Fibroblast of villous mesenchyme (primary cell): ENCODE measurements around the gene PDX1. TPM values are rescaled to one million over a fixed set of nuclear protein-coding genes. Genes with fewer than 3 reads are reported as not detected.

Experiments used
- DNase-seq: peaks from one replicate; pipeline ENCODE4 v3.0.0-alpha.2; 2010; ENCODE audit warnings: low read depth
- H3K4me3 ChIP-seq: 2 replicates; pipeline ENCODE4 v1.5.1; 2011; ENCODE audit warnings: low read depth, mild to moderate bottlenecking, low read length
- CTCF ChIP-seq: IDR thresholded peaks from 2 replicates; pipeline ENCODE4 v1.5.1; 2012; ENCODE audit warnings: low read depth, mild to moderate bottlenecking, low read length; ENCODE audit not compliant: insufficient read depth
- total RNA-seq: library from RNA; depleted of rRNA; stranded (reverse); fragments of >200 nt; gene quantifications from 2 replicates; pipeline ENCODE4 v1.2.3, GENCODE V29; 2012

PDX1 gene
- total RNA-seq, 1 donor = not detected

DNA sequence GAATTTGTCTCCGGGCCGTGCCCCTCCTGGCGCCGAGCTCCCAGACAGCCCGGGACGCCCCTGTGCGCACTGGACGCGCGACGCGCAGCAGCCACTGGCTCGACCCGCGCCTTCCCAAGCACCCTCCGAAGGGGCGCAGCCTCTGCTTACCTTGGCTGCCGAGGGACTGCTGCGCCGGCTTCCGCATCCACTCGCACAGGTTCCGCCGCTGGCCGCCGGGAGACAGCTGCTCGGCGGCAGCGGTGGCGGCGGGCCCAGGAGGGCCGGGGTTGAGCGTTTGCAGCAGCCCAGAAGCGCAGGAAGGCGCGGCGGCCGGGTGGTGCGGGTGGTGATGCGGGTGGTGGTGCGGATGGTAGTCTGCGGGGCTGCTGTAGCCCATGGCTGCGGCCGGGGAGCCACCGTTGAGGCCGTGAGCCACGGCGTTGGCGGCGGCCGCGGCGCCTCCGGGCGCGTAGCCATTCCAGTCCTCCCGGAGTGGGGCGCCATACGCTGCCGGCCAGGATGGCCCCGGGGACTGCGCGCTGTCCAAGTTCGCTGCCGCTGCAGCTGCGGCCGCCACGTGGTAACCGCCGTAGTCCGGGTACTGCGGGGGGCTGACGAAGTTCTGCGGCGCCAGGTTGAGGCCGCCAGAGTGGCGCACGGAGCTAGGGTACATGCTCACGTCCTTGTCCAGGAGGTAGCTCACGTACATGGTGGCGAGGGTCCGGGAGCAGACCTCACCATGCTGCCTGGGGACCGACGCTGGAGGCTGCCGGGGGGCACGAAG is 48.7 kb downstream of the PDX1 start:
- no peak overlapping the region for H3K4me3 ChIP-seq
- TF ChIP-seq CTCF = no peak
- DNase-seq = no peak

- no peak for DNase-seq
- no peak within 1 kb of the TSS for H3K4me3 ChIP-seq
- no peak for TF ChIP-seq CTCF
These were observed 49.5 kb downstream of the PDX1 start, which contains the start of gene CDX2 for GRCh38 chr13:27969082-27969865. TSS of gene CDX2 (minus strand) at chr13:27969315. CDS start at chr13:27969006, 309 bp downstream.

- H3K4me3 ChIP-seq = no peak overlapping the region
- TF ChIP-seq CTCF = no peak
- no peak for DNase-seq
These were observed 50.0 kb downstream of the PDX1 start for GRCh38 chr13:27969866-27970229.

- TF ChIP-seq CTCF = no peak
- no peak for DNase-seq
- H3K4me3 ChIP-seq = no peak overlapping the region
These were observed 50.8 kb downstream of the PDX1 start for GRCh38 chr13:27970382-27971235.

GRCh38 chr13:27971236-27971645 is 51.4 kb downstream of the PDX1 start:
- no peak for TF ChIP-seq CTCF
- DNase-seq = no peak
- no peak overlapping the region for H3K4me3 ChIP-seq

- no peak for TF ChIP-seq CTCF
- DNase-seq = no peak
- H3K4me3 ChIP-seq = no peak overlapping the region
These were observed 52.1 kb downstream of the PDX1 start for GRCh38 chr13:27971776-27972477.
